VCaP (cell line): ENCODE data around the gene DLK1.

Experiments used
- H3K27ac ChIP-seq: fragments of 450-650 bp; 2 replicates; pipeline ENCODE4 v1.5.1; 2017
- CTCF ChIP-seq: fragments of 450-650 bp; conservative IDR thresholded peaks from 2 replicates; pipeline ENCODE4 v1.5.1; 2017; ENCODE audit warnings: mild to moderate bottlenecking, moderate library complexity

The DLK1 gene

GRCh38 chr14:100715803-100716202 is 10.9 kb upstream of the DLK1 start:
- no peak overlapping the region for H3K27ac ChIP-seq
- TF ChIP-seq CTCF, result no peak

GRCh38 chr14:100717386-100717785 is 9.3 kb upstream of the DLK1 start:
- no peak for TF ChIP-seq CTCF
- H3K27ac ChIP-seq, result no peak overlapping the region

GRCh38 chr14:100719976-100720520 is 6.6 kb upstream of the DLK1 start:
- no peak overlapping the region for H3K27ac ChIP-seq
- no peak for TF ChIP-seq CTCF

- H3K27ac ChIP-seq, result no peak overlapping the region
Measured at GRCh38 chr14:100721568-100721967, 5.1 kb upstream of the DLK1 start.

GRCh38 chr14:100722367-100722766 is 4.3 kb upstream of the DLK1 start:
- TF ChIP-seq CTCF, result no peak
- H3K27ac ChIP-seq, result no peak overlapping the region

More at GRCh38 chr14:100721568-100721967, 5.1 kb upstream of the DLK1 start:
- no peak for TF ChIP-seq CTCF

GRCh38 chr14:100723135-100723829 is 3.4 kb upstream of the DLK1 start:
- H3K27ac ChIP-seq, result no peak overlapping the region
- TF ChIP-seq CTCF, result no peak

GRCh38 chr14:100723830-100724437 is 2.8 kb upstream of the DLK1 start:
- TF ChIP-seq CTCF, result no peak
- H3K27ac ChIP-seq, result no peak overlapping the region
